GM06990 (cell line): ENCODE results near the gene FAM43B.

Source experiments
- DNase-seq: peaks from one replicate; pipeline ENCODE4 v3.0.0-alpha.2; 2011; ENCODE audit not compliant: insufficient read length; ENCODE audit errors: extremely low read depth
- H3K27me3 ChIP-seq: replicated peaks from 2 replicates; pipeline ENCODE4 v1.6.0; 2011; ENCODE audit warnings: low read length; ENCODE audit not compliant: control insufficient read depth, insufficient read depth
- H3K36me3 ChIP-seq: 2 replicates; pipeline ENCODE4 v1.5.1; 2011; ENCODE audit warnings: low read length; ENCODE audit not compliant: control insufficient read depth, insufficient read depth
- H3K4me3 ChIP-seq: replicated peaks from 2 replicates; pipeline ENCODE4 v1.5.1; 2011; ENCODE audit warnings: low read depth, mild to moderate bottlenecking, control low read depth, low read length
- TF ChIP-seq, protein P1 (sequence below): IDR thresholded peaks from 2 replicates; pipeline ENCODE4 v1.5.1; 2011; ENCODE audit warnings: low read length, control low read depth, mild to moderate bottlenecking, inconsistent platforms; ENCODE audit not compliant: insufficient read depth, poor library complexity, severe bottlenecking

FAM43B gene

DNA sequence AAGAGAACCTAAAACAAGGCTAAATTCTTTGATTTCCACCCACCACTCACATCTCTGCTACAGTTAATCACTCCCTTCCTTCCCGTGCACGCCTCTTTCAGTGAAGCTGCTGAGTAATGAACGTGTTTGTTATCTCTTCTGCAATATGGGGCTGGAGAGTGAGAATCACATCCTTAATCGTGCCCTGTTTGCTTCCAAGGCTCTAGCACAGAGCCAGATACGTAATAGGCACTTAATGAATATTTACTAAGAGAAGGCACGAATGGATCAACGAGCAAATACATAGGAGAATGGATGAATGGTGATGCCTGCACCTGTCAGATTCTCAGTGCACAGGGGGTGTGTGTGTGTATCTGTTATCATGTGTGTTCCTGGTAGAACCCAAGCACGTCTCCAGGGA, 22.1 kb upstream of the FAM43B start:
- TF ChIP-seq, protein P1, sequence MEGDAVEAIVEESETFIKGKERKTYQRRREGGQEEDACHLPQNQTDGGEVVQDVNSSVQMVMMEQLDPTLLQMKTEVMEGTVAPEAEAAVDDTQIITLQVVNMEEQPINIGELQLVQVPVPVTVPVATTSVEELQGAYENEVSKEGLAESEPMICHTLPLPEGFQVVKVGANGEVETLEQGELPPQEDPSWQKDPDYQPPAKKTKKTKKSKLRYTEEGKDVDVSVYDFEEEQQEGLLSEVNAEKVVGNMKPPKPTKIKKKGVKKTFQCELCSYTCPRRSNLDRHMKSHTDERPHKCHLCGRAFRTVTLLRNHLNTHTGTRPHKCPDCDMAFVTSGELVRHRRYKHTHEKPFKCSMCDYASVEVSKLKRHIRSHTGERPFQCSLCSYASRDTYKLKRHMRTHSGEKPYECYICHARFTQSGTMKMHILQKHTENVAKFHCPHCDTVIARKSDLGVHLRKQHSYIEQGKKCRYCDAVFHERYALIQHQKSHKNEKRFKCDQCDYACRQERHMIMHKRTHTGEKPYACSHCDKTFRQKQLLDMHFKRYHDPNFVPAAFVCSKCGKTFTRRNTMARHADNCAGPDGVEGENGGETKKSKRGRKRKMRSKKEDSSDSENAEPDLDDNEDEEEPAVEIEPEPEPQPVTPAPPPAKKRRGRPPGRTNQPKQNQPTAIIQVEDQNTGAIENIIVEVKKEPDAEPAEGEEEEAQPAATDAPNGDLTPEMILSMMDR, result no peak
- Histone ChIP-seq H3K36me3 (no peaks in the 10 kb centered on the region), H3K27me3 (peaks cover 2% of the 10 kb centered on the region), H3K4me3 (no peak overlapping the region)
- DNase-seq, result no peak

DNA sequence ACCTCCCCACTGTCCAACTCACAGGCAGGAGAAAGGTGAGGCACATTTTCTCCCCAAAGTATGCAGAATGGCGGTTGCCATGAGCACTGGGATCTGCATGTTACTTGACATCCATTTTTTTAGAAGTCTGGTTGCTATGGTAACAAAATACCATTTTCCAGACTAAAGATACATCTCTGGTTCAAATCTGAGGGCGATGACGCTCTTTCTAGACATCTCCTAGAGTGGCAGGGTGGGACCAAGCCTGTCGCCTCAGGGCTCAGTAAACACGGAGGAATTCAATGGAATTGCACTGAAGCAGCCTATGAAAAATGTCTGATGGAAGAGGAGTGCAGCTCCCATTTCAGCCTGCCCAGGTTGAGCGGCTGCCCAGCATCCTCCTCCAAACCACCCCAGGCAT, 21.5 kb upstream of the FAM43B start:
- TF ChIP-seq, protein P1, result no peak
- Histone ChIP-seq H3K27me3 (peaks cover 2% of the 10 kb centered on the region), H3K4me3 (no peak overlapping the region), H3K36me3 (no peaks in the 10 kb centered on the region)
- DNase-seq, result no peak

DNA sequence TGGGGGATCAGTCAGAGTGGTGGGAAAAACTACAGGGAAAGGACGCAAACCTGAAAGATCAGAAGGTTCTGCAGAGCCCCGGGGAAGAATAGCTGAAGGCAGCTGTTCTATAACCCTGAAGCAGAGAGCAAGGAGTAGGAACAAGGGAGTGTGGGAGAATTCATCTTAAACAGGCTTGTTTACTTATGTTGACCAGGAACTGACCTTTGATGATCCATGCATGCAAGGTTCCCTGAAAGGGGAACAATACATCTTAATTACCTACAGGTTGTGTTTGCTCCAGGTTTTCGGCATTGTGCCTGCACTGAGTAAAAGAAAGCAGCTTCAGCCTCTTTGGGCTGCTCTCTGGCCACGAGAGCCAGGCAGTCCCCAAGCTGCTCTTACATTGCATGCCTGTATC, 18.7 kb upstream of the FAM43B start:
- Histone ChIP-seq H3K27me3 (peaks cover 3% of the 10 kb centered on the region), H3K36me3 (no peaks in the 10 kb centered on the region), H3K4me3 (no peak overlapping the region)
- TF ChIP-seq, protein P1, result no peak
- DNase-seq, result no peak

DNA sequence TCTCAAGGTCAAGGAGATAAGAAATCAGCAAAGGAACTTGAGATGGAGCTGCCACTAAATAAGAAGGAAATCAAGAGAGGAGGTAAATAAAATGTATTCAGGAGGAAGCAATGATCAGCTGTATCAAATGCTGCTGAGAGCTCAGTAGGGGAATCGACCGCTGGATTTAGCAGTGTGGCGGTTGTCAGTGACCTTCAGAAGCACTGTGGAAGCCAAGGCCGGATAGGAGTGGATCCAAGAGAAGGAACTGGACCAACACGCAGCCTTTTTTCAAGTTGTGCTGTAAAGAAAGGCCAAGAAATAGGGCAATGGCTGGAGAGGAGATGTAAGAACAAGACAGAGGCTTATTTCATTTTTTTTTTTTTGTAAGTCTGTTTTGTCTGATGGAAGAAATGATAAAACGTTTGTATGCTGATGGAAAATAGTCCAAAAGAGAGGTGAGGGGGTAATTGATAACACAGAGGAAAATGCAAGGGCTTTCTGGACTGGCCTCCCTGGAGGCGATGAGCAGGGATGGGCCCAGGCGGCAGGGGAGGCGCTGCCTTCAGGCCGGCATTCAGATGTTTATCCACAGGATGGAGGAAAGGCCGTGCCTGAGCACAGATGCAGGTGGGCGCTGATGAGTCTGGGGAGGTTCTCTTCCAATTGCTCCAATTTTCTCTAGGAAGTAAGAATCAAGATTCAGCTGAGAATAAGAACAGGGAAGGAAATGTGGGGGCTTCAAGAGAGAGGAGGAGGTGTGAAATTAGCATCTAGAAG, 17.5 kb upstream of the FAM43B start:
- Histone ChIP-seq H3K4me3 (no peak overlapping the region), H3K27me3 (peaks cover 3% of the 10 kb centered on the region), H3K36me3 (no peaks in the 10 kb centered on the region)
- TF ChIP-seq, protein P1, result no peak
- no peak for DNase-seq

DNA sequence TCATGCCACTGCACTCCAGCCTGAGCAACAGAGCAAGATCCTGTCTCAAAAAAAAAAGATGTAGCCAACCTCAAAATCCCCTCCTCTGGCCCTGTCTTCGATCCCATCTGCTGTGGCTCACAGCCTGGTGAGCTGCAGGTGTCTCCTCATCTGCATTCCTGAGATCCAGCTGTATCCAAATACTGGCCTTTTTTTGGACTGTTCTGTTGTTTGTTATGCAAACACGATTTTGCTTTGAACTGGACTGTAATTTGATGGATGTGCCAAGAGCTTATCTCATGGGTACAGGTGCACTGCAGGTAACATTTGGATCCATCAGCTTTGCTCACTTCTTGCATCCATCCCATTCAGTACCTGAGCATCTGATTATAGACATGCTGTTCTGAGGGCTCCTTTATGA, 14.1 kb upstream of the FAM43B start:
- TF ChIP-seq, protein P1, result no peak
- H3K27me3 ChIP-seq, result peaks cover 5% of the 10 kb centered on the region
- no peaks in the 10 kb centered on the region for H3K36me3 ChIP-seq
- DNase-seq, result no peak
- no peak overlapping the region for H3K4me3 ChIP-seq
